ENCODE measurements around the gene UBTF. TPM values are rescaled to one million over a fixed set of nuclear protein-coding genes. Genes with fewer than 3 reads are reported as not detected.

UBTF gene
- total RNA-seq, 1 experiment from 2014 or later = 114 TPM

- BruUV-seq (replicated peaks) = no TSS peak
- intact Hi-C loops (cut with micrococcal nuclease; ENCODE audit: unreplicated experiment) = no loop called here
- CTCF ChIA-PET = no interaction called here
These were observed 59.8 kb downstream of the UBTF start for GRCh38 chr17:44159519-44160210.

DNA sequence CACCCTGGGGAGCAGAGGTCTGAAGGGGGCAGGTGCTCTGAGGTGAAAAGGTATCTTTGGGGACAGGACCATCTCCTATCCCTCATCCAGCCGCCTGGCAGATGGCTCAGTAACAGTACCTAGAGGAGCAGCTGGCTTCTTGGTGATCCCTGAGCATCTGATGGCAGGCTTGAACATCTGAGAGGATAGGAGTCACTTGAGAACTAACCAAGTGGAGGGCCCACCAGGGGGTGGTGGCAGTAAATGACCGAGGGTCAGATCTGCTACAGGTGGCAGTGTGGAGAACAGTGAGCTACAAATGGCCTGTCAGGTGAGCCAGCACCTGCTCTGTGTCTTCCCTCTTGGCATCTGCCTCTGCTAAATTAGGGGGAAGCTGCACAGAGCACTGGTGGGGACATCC lies 64.0 kb downstream of the UBTF start:
- BruUV-seq (replicated peaks) = no TSS peak
- TF ChIP-seq EZH2 (IDR thresholded peaks at IDR 0.05; ENCODE audit: borderline replicate concordance, low read depth, low read length, poor library complexity, severe bottlenecking) = no peak
- TF ChIP-seq, protein P1, sequence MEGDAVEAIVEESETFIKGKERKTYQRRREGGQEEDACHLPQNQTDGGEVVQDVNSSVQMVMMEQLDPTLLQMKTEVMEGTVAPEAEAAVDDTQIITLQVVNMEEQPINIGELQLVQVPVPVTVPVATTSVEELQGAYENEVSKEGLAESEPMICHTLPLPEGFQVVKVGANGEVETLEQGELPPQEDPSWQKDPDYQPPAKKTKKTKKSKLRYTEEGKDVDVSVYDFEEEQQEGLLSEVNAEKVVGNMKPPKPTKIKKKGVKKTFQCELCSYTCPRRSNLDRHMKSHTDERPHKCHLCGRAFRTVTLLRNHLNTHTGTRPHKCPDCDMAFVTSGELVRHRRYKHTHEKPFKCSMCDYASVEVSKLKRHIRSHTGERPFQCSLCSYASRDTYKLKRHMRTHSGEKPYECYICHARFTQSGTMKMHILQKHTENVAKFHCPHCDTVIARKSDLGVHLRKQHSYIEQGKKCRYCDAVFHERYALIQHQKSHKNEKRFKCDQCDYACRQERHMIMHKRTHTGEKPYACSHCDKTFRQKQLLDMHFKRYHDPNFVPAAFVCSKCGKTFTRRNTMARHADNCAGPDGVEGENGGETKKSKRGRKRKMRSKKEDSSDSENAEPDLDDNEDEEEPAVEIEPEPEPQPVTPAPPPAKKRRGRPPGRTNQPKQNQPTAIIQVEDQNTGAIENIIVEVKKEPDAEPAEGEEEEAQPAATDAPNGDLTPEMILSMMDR (conservative IDR thresholded peaks at IDR 0.05; ENCODE audit: low read depth, low read length) = no peak
- POLR2A ChIA-PET (ENCODE audit: low non-redundant PET) = no interaction called here
- no peaks in the 10 kb centered on the region for H3K4me1 ChIP-seq (ENCODE audit: insufficient read depth, low read length, poor library complexity, severe bottlenecking)
- no peak overlapping the region for H3K4me3 ChIP-seq (ENCODE audit: low read depth, low read length, poor library complexity, severe bottlenecking)
- H3K27me3 ChIP-seq (replicated peaks; ENCODE audit: insufficient read depth, low read depth, low read length, poor library complexity) = no peaks in the 10 kb centered on the region
- no peaks in the 10 kb centered on the region for H3K9me3 ChIP-seq (ENCODE audit: low read depth, low read length, poor library complexity, severe bottlenecking)
- peaks cover 10% of the 10 kb centered on the region for H3K36me3 ChIP-seq (ENCODE audit: insufficient read depth, low read length, poor library complexity, severe bottlenecking)
- CTCF ChIA-PET = no interaction called here
- intact Hi-C loops (cut with micrococcal nuclease; ENCODE audit: unreplicated experiment) = no loop called here
- DNase-seq (ENCODE audit: low spot score) = no peak
- no peak overlapping the region for H3K27ac ChIP-seq (ENCODE audit: low read depth, low read length, poor library complexity, severe bottlenecking)

More at GRCh38 chr17:44159519-44160210, 59.8 kb downstream of the UBTF start:
- TF ChIP-seq, protein P1 (conservative IDR thresholded peaks at IDR 0.05; ENCODE audit: low read depth, low read length) = no peak
- TF ChIP-seq EZH2 (IDR thresholded peaks at IDR 0.05; ENCODE audit: borderline replicate concordance, low read depth, low read length, poor library complexity, severe bottlenecking) = no peak
- DNase-seq (ENCODE audit: low spot score) = no peak
- Histone ChIP-seq H3K4me1 (ENCODE audit: insufficient read depth, low read length, poor library complexity, severe bottlenecking) (no peaks in the 10 kb centered on the region), H3K27me3 (replicated peaks; ENCODE audit: insufficient read depth, low read depth, low read length, poor library complexity) (no peaks in the 10 kb centered on the region), H3K36me3 (ENCODE audit: insufficient read depth, low read length, poor library complexity, severe bottlenecking) (peaks cover 10% of the 10 kb centered on the region), H3K27ac (ENCODE audit: low read depth, low read length, poor library complexity, severe bottlenecking) (no peak overlapping the region), H3K4me3 (ENCODE audit: low read depth, low read length, poor library complexity, severe bottlenecking) (no peak overlapping the region), H3K9me3 (ENCODE audit: low read depth, low read length, poor library complexity, severe bottlenecking) (no peaks in the 10 kb centered on the region)
- POLR2A ChIA-PET (ENCODE audit: low non-redundant PET) = no interaction called here

Small RNAs within 50 kb of the gene (microRNA-seq; reads per million reads assigned to microRNA genes)
- 2.4 reads per million for gene MIR6782

Other genes with a start within 250 kb of the UBTF start
- 0.24 and 0.50 TPM in 2 replicates for gene NAGS, start 215.1 kb downstream of the UBTF start, total RNA-seq (2021)
- gene TMEM101, start 204.7 kb downstream of the UBTF start, total RNA-seq (2021) = 12.7 TPM in 2 replicates
- 47.5 and 52.5 TPM in 2 replicates for gene LSM12, start 153.0 kb downstream of the UBTF start, total RNA-seq (2021)
- 47.0 and 57.9 TPM in 2 replicates for gene G6PC3, start 148.9 kb downstream of the UBTF start, total RNA-seq (2021)
- gene HDAC5, start 96.0 kb downstream of the UBTF start, total RNA-seq (2021) = 16.9 and 27.1 TPM in 2 replicates
- gene HROB, start 77.7 kb downstream of the UBTF start, total RNA-seq (2021) = 13.5 and 14.7 TPM in 2 replicates
- 0.17 TPM in 1 of 2 replicates, not detected in the other for gene ASB16, start 49.0 kb downstream of the UBTF start, total RNA-seq (2021)
- 13.0 and 13.3 TPM in 2 replicates for gene TMUB2, start 32.7 kb downstream of the UBTF start, total RNA-seq (2021)
- gene ATXN7L3, start 19.8 kb downstream of the UBTF start, total RNA-seq (2021) = 36.9 and 44.5 TPM in 2 replicates
- gene SLC4A1, start 48.5 kb upstream of the UBTF start, total RNA-seq (2021) = not detected in 2 replicates
- 0.56 and 1.2 TPM in 2 replicates for gene RUNDC3A, start 88.9 kb upstream of the UBTF start, total RNA-seq (2021)
- 75.5 and 83.5 TPM in 2 replicates for gene SLC25A39, start 105.1 kb upstream of the UBTF start, total RNA-seq (2021)
- 50.4 and 52.0 TPM in 2 replicates for gene GRN, start 125.6 kb upstream of the UBTF start, total RNA-seq (2021)
- 12.8 and 14.9 TPM in 2 replicates for gene FAM171A2, start 144.2 kb upstream of the UBTF start, total RNA-seq (2021)
- gene ITGA2B, start 170.0 kb upstream of the UBTF start, total RNA-seq (2021) = 0.62 and 1.0 TPM in 2 replicates

Data from A673 (cell line).